ENCODE results near the gene SP3. TPM values are rescaled to one million over a fixed set of nuclear protein-coding genes. Genes with fewer than 3 reads are reported as not detected.

SP3 gene
- total and polyA plus RNA-seq, 9 of the 15 experiments (the other 6 are each of a cell fraction or from before 2014, with no cell fraction given), result 12.0 to 106 (median 74.9) TPM

GRCh38 chr2:173891315-173892037 lies 73.7 kb downstream of the SP3 start (continued):
- TF ChIP-seq ARID4B (CRISPR knock-in tag; IDR thresholded peaks at IDR 0.05) (no peak), ZNF717 (CRISPR knock-in tag; IDR thresholded peaks at IDR 0.05) (no peak), ZNF668 (CRISPR knock-in tag; IDR thresholded peaks at IDR 0.05) (no peak), FOSL1 (tag; conservative IDR thresholded peaks at IDR 0.05) (peak; percentile 55; the same call in 1 of the 2 replicates), KDM5B (IDR thresholded peaks at IDR 0.05; ENCODE audit: insufficient replicate concordance, low read depth, low read length) (no peak), ZNF347 (CRISPR knock-in tag; IDR thresholded peaks at IDR 0.05; ENCODE audit: low read depth) (no peak), POLR2B (IDR thresholded peaks at IDR 0.05; ENCODE audit: low read depth, partially characterized antibody) (no peak), U2AF2 (optimal IDR thresholded peaks at IDR 0.05; ENCODE audit: low read depth, low read length) (no peak), SETDB1 (IDR thresholded peaks at IDR 0.05; ENCODE audit: low read length) (no peak), MIER1 (IDR thresholded peaks at IDR 0.05; ENCODE audit: low read depth) (no peak), ZNF133 (CRISPR knock-in tag; IDR thresholded peaks at IDR 0.05) (no peak), SAFB2 (IDR thresholded peaks at IDR 0.05; ENCODE audit: borderline replicate concordance, low read depth, low read length, severe bottlenecking) (no peak), NCOA2 (IDR thresholded peaks at IDR 0.05; ENCODE audit: partially characterized antibody in 2 of 2) (no peak), ZNF212 (CRISPR knock-in tag; IDR thresholded peaks at IDR 0.05) (no peak), ZKSCAN8 (CRISPR knock-in tag; IDR thresholded peaks at IDR 0.05) (peak; percentile 51; the same call in 1 of the 2 replicates), MBD2 (IDR thresholded peaks at IDR 0.05; ENCODE audit: borderline replicate concordance, low read depth) (no peak), ZNF586 (CRISPR knock-in tag; conservative IDR thresholded peaks at IDR 0.05) (no peak), ZNF551 (CRISPR knock-in tag; IDR thresholded peaks at IDR 0.05) (no peak), FOXP1 (CRISPR knock-in tag; IDR thresholded peaks at IDR 0.05) (no peak), RFX1 (IDR thresholded peaks at IDR 0.05) (peak; percentile 31)
- TF ChIP-seq, protein P1, sequence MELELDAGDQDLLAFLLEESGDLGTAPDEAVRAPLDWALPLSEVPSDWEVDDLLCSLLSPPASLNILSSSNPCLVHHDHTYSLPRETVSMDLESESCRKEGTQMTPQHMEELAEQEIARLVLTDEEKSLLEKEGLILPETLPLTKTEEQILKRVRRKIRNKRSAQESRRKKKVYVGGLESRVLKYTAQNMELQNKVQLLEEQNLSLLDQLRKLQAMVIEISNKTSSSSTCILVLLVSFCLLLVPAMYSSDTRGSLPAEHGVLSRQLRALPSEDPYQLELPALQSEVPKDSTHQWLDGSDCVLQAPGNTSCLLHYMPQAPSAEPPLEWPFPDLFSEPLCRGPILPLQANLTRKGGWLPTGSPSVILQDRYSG (tag; conservative IDR thresholded peaks at IDR 0.05; ENCODE audit: low read depth), result no peak
- TF ChIP-seq, protein P2, sequence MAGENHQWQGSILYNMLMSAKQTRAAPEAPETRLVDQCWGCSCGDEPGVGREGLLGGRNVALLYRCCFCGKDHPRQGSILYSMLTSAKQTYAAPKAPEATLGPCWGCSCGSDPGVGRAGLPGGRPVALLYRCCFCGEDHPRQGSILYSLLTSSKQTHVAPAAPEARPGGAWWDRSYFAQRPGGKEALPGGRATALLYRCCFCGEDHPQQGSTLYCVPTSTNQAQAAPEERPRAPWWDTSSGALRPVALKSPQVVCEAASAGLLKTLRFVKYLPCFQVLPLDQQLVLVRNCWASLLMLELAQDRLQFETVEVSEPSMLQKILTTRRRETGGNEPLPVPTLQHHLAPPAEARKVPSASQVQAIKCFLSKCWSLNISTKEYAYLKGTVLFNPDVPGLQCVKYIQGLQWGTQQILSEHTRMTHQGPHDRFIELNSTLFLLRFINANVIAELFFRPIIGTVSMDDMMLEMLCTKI (IDR thresholded peaks at IDR 0.05; ENCODE audit: partially characterized antibody), result no peak

All from K562 (cell line).